Endothelial cell of umbilical vein (primary cell): ENCODE measurements around the gene ADD2.

Experiments used
- JUN ChIP-seq: IDR thresholded peaks from 2 replicates; pipeline ENCODE4 v1.6.1; 2011; ENCODE audit warnings: borderline replicate concordance, low read depth; ENCODE audit not compliant: insufficient read length, insufficient read depth
- TF ChIP-seq, protein P1 (sequence below), 2 donors: IDR thresholded peaks; 1 replicate in 1 of 2; 2 replicates in 1 of 2; pipeline ENCODE4 v1.5.1; 2011; ENCODE audit warnings: low read length in 2 of 2, mild to moderate bottlenecking in 2 of 2, moderate library complexity in 2 of 2, control low read depth in 1 of 2, inconsistent platforms in 1 of 2, low read depth in 1 of 2; ENCODE audit not compliant: insufficient read depth in 1 of 2; ENCODE audit errors: extremely low read depth in 1 of 2

DNA sequence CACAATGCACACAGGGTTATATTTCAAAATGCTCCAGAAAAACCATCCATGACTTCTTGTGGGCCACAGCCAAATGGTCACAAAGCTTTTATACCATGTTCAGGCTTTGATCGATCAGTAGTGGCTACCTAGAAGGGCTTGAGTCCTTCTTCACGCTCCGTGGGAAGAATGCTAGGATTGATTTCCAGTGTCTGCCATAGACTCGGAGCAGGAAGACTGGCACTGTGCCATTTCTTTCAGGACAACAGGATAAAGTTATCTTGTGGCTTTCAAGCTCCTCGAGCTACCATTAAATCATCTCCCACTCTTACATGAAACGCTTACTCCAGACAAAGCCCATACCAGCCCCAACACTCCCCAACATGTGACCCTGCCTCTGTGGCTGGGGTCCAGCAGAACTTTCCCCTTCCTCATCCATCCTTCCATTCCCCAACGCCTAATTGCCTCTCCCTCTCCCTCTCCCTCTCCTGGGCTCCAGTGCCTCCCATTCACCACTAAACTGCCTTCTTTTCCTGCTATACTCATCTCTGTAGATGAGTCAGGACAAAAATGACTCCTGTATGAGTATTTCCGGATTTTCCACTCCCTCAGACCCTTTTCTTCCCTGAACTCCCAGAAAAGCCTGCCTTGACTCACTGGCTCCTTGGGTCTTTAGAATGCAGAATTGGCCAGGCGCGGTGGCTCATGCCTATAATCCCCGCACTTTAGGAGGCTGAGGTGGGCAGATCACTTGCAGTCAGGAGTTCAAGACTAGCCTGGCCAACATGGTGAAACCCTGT, 40.9 kb downstream of the ADD2 start:
- TF ChIP-seq, protein P1, sequence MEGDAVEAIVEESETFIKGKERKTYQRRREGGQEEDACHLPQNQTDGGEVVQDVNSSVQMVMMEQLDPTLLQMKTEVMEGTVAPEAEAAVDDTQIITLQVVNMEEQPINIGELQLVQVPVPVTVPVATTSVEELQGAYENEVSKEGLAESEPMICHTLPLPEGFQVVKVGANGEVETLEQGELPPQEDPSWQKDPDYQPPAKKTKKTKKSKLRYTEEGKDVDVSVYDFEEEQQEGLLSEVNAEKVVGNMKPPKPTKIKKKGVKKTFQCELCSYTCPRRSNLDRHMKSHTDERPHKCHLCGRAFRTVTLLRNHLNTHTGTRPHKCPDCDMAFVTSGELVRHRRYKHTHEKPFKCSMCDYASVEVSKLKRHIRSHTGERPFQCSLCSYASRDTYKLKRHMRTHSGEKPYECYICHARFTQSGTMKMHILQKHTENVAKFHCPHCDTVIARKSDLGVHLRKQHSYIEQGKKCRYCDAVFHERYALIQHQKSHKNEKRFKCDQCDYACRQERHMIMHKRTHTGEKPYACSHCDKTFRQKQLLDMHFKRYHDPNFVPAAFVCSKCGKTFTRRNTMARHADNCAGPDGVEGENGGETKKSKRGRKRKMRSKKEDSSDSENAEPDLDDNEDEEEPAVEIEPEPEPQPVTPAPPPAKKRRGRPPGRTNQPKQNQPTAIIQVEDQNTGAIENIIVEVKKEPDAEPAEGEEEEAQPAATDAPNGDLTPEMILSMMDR (IDR thresholded peaks at IDR 0.05; ENCODE audit: extremely low read depth in 1 of 2, insufficient read depth in 1 of 2, low read depth in 1 of 2, low read length in 2 of 2) = no peak
- no peak for TF ChIP-seq JUN
